Neural crest cell (in vitro differentiated cells): ENCODE measurements around the gene TP53BP2. TPM values are rescaled to one million over a fixed set of nuclear protein-coding genes. Genes with fewer than 3 reads are reported as not detected.

Source experiments
- DNase-seq: peaks from one replicate; pipeline ENCODE4 v3.0.0; 2021; ENCODE audit warnings: low read depth, mixed read lengths, low spot score
- H3K27ac Mint-ChIP-seq: one replicate; pipeline ENCODE4 v1.8.0; 2021; ENCODE audit warnings: mild to moderate bottlenecking, mixed read lengths; ENCODE audit not compliant: unreplicated experiment
- H3K27me3 Mint-ChIP-seq: 2 replicates; pipeline ENCODE4 v1.8.0; 2021; ENCODE audit warnings: low read depth, mild to moderate bottlenecking, mixed read lengths
- H3K36me3 Mint-ChIP-seq: 2 replicates; pipeline ENCODE4 v1.8.0; 2021; ENCODE audit warnings: low read depth, mild to moderate bottlenecking, mixed read lengths
- H3K4me1 Mint-ChIP-seq: 2 replicates; pipeline ENCODE4 v1.8.0; 2021; ENCODE audit warnings: mixed read lengths
- H3K4me3 Mint-ChIP-seq: one replicate; pipeline ENCODE4 v1.8.0; 2021; ENCODE audit warnings: mild to moderate bottlenecking, mixed read lengths
- H3K9me3 Mint-ChIP-seq: 2 replicates; pipeline ENCODE4 v1.8.0; 2021; ENCODE audit warnings: mixed read lengths
- CTCF ChIP-seq: fragments of 200-600 bp; sonication (generic); conservative IDR thresholded peaks from 2 replicates; pipeline ENCODE4 v1.5.0; 2021; ENCODE audit warnings: antibody characterized with exemption, mild to moderate bottlenecking
- total RNA-seq: library from RNA; stranded (reverse); gene quantifications from 2 replicates; pipeline ENCODE4 v1.2.1, GENCODE V29; 2021

The TP53BP2 gene
- total RNA-seq, 1 donor from 2014 or later = 61.5 TPM

GRCh38 chr1:223834660-223835263 lies 11.0 kb downstream of the TP53BP2 start:
- Mint-ChIP-seq H3K27ac (no peak overlapping the region), H3K36me3 (no peaks in the 10 kb centered on the region), H3K9me3 (no peaks in the 10 kb centered on the region), H3K4me1 (peaks cover 30% of the 10 kb centered on the region), H3K4me3 (no peak overlapping the region), H3K27me3 (no peaks in the 10 kb centered on the region)
- no peak for DNase-seq
- no peak for TF ChIP-seq CTCF

- no peak for DNase-seq
- H3K4me1 Mint-ChIP-seq = peaks cover 27% of the 10 kb centered on the region
- no peaks in the 10 kb centered on the region for H3K36me3 Mint-ChIP-seq
- no peak overlapping the region for H3K27ac Mint-ChIP-seq
- no peak overlapping the region for H3K4me3 Mint-ChIP-seq
- no peaks in the 10 kb centered on the region for H3K9me3 Mint-ChIP-seq
- no peaks in the 10 kb centered on the region for H3K27me3 Mint-ChIP-seq
- TF ChIP-seq CTCF = no peak
These were observed 11.8 kb downstream of the TP53BP2 start for GRCh38 chr1:223833948-223834347.

GRCh38 chr1:223832637-223832943 lies 13.2 kb downstream of the TP53BP2 start:
- TF ChIP-seq CTCF = no peak
- Mint-ChIP-seq H3K4me3 (no peak overlapping the region), H3K9me3 (no peaks in the 10 kb centered on the region), H3K36me3 (peaks cover 4% of the 10 kb centered on the region), H3K27me3 (no peaks in the 10 kb centered on the region), H3K27ac (no peak overlapping the region), H3K4me1 (peaks cover 14% of the 10 kb centered on the region)
- DNase-seq = no peak

- H3K4me1 Mint-ChIP-seq = peaks cover 15% of the 10 kb centered on the region
- no peak for DNase-seq
- no peak overlapping the region for H3K4me3 Mint-ChIP-seq
- H3K9me3 Mint-ChIP-seq = no peaks in the 10 kb centered on the region
- H3K27ac Mint-ChIP-seq = no peak overlapping the region
- H3K27me3 Mint-ChIP-seq = no peaks in the 10 kb centered on the region
- peaks cover 4% of the 10 kb centered on the region for H3K36me3 Mint-ChIP-seq
- peak; percentile 31 for TF ChIP-seq CTCF
These were observed 13.8 kb downstream of the TP53BP2 start for GRCh38 chr1:223831755-223832636.

- H3K4me3 Mint-ChIP-seq = no peak overlapping the region
- no peaks in the 10 kb centered on the region for H3K27me3 Mint-ChIP-seq
- peaks cover 19% of the 10 kb centered on the region for H3K4me1 Mint-ChIP-seq
- no peak for TF ChIP-seq CTCF
- no peak for DNase-seq
- no peak overlapping the region for H3K27ac Mint-ChIP-seq
- H3K9me3 Mint-ChIP-seq = no peaks in the 10 kb centered on the region
- peaks cover 4% of the 10 kb centered on the region for H3K36me3 Mint-ChIP-seq
These were observed 16.1 kb downstream of the TP53BP2 start for GRCh38 chr1:223829678-223830077.
